GM21529 (cell line): ENCODE results near the gene TMEM164.

Experiments
- ATAC-seq: cut with Tn5 transposase; IDR thresholded peaks from one replicate; pipeline ENCODE4 v1.9.1; 2021; ENCODE audit not compliant: unreplicated experiment

The TMEM164 gene

GRCh38 chrX:110062919-110063318, 60.0 kb downstream of the TMEM164 start:
- ATAC-seq, result no peak

GRCh38 chrX:110066488-110067225, 63.7 kb downstream of the TMEM164 start:
- no peak for ATAC-seq

- ATAC-seq, result no peak
Measured at GRCh38 chrX:110070970-110071369, 68.1 kb downstream of the TMEM164 start.

GRCh38 chrX:110081320-110081719, 78.4 kb downstream of the TMEM164 start:
- no peak for ATAC-seq

GRCh38 chrX:110081740-110082139, 78.8 kb downstream of the TMEM164 start:
- no peak for ATAC-seq

- ATAC-seq, result no peak
Measured at GRCh38 chrX:110082161-110082560, 79.2 kb downstream of the TMEM164 start.

- no peak for ATAC-seq
Measured at GRCh38 chrX:110086162-110086915, 83.4 kb downstream of the TMEM164 start.

- no peak for ATAC-seq
Measured at GRCh38 chrX:110086916-110087484, 84.1 kb downstream of the TMEM164 start.

GRCh38 chrX:110087485-110088356, 84.8 kb downstream of the TMEM164 start:
- ATAC-seq, result no peak

GRCh38 chrX:110089656-110090403, 86.9 kb downstream of the TMEM164 start:
- ATAC-seq, result no peak

GRCh38 chrX:110097920-110098319, 95.0 kb downstream of the TMEM164 start:
- no peak for ATAC-seq

GRCh38 chrX:110103344-110103743, 100.4 kb downstream of the TMEM164 start:
- no peak for ATAC-seq

- ATAC-seq, result no peak
Measured at GRCh38 chrX:110104078-110104477, 101.2 kb downstream of the TMEM164 start.

GRCh38 chrX:110108381-110108821, 105.5 kb downstream of the TMEM164 start:
- ATAC-seq, result peak; percentile 79

- ATAC-seq, result no peak
Measured at GRCh38 chrX:110114260-110114776, 111.4 kb downstream of the TMEM164 start.

GRCh38 chrX:110116066-110116980, 113.4 kb downstream of the TMEM164 start:
- ATAC-seq, result no peak

- ATAC-seq, result no peak
Measured at GRCh38 chrX:110118530-110118929, 115.6 kb downstream of the TMEM164 start.

- no peak for ATAC-seq
Measured at GRCh38 chrX:110119480-110119879, 116.6 kb downstream of the TMEM164 start.

- no peak for ATAC-seq
Measured at GRCh38 chrX:110120025-110120424, 117.1 kb downstream of the TMEM164 start.
